GM18520 (cell line): ENCODE measurements around the gene YY1AP1.
A peak's percentile ranks its signal among the peaks of the same experiment; 100 is the strongest.
"Not testable (repeated sequence)": the region's sequence is repeated elsewhere in the genome, so short reads cannot be mapped to it uniquely, and the experiment has no call there.

Source experiments
- ATAC-seq: cut with Tn5 transposase; IDR thresholded peaks from one replicate; pipeline ENCODE4 v1.9.1; 2021; ENCODE audit not compliant: unreplicated experiment

The YY1AP1 gene

DNA sequence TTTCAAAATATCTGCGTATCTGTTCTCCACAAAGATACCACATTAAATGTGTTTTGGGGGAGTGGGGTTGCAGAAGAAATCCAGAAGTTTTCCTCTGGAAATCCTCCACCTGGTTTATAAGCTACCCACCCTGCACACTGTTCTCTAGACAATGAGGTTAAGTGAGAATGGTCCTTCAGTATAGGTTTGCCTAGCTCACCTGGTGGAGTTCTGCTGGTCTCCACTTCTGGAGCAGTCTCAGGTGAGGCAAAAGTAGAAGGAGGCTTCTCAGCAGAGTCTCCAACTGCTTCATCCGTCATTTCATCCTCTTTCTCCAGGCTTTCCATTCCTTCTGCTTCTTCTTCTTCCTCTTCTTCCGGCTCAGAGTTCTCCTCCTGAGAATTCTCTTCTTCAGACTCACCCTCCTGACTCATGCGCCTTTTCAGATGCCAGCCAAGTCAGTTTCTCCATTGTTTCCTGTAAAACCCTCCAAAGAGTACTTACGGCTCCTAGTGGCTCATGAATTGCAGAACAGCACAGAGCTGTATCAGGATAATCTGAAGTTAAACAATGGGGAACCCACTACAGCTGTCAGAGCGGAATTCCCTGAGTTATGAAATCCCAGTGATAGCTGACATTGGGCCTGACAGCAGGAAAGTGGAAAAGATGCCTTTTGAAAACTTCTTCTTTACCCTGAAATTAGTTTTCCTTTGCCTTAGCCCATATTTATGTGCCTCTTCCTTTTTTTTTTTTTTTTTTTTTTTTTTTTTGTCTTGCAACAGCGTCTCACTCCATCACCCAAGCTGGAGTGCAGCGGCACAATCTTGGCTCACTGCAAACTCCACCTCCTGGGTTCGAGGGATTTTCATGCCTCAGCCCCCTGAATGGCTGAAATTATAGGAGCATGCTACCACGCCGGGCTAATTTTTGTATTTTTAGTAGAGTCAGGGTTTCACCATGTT, 40.1 kb downstream of the YY1AP1 start:
- no peak for ATAC-seq

DNA sequence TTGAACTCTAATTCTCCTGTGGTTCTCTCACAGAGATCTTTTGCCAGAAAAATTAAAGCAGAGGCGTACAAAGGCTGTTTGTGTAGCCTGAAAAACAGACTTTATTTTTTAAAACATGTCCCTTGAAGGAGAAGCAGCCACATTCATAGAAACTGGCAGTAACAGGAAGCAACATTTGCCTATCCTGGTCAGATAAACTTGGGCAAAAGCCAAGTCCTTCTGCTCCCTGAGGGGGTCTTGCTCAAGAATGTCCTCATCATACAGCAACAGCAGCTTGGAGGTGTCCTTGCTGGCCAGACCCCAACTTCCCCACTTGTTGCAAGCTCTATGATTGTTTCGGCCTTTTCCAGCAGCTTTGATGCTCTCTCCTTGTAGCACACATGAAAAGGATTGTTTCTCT, 42.3 kb downstream of the YY1AP1 start:
- ATAC-seq, result no peak

DNA sequence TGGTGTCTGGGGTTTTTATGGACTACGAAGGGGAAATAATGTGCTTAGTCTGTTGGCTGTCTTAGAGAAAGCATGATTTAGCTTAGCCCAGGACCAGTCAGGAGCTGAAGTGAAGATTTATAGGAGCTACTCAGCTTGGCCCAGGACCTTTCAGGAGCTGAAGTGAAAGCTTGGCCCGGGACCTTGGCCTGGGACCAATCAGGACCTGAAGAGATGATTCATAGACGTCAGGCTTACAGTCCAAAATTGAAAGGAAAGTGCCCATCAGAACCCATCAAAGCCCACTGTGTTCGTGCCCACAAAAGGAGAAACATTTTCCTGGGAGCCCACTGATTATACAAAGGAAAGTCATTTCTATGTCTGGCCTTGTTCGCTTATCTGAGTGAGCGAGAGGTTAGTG, 42.9 kb downstream of the YY1AP1 start:
- ATAC-seq, result no peak

DNA sequence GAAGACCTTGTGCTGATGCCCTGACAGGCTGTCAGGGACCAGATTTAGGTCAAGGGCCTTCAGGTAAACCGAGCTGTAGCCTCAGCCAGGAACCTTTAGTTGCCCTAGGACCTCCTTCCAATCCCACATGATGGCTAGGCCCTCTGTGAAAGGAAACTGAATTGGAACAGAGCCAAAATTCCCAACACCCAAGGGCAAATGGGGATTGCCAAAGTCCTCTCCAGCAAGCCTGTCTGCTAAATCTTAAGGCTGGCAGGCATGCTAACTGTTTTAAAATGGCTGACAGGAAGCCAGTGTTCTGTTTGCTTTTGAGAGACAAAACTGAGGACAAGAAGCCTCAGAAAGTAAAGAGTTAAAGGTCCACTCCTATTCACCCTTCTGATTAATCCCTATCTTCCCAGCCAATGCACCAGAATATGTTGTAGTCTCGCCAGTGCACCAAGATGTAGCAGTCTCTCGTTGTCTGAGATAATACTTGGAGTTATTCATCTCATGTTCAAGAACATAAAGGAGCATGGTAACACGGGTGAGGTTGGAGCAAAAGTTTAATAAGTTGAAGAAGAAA, 43.5 kb downstream of the YY1AP1 start:
- no peak for ATAC-seq

DNA sequence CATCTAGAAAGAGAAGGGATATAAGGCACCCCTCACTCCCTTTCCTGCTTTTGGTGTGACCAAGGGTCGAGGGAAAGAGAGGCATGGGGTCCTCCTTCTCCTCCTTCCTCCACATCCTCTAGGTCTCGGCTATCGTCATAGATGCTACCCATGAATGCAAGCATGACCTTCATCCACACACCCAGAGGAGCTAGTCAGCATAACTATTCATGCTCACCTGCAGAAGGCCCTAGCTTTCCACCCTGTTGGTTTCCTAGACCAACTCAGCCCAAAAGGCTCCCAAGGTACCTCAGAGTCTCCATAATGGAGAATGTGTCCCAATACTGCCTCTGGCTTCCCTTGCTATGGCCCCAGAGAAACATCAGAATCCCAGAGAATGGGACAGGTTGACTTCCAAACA, 45.3 kb downstream of the YY1AP1 start:
- ATAC-seq, result no peak

DNA sequence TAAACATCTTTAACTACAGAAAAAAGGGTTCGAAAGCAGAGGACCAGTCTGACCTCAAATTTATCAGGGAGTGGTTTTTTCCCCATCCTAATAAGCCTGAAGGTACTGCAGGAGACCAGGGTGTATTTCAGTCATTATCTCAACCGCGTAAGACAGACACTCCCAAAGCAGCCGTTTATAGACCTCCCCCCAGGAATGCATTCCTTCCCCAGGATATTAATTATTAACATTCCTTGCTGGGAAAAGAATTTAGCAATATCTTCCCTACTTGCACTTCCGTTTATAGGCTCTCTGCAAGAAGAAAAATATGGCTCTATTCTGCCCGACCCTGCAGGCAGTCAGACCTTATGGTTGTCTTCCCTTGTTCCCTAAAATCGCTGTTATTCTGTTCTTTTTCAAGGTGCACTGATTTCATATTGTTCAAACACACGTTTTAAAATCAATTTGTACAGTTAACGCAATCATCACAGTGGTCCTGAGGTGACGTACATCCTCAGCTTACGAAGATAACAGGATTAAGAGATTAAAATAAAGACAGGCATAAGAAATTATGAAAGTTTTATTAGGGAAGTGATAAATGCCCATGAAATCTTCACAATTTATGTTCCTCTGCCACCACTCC, 45.9 kb downstream of the YY1AP1 start:
- ATAC-seq, result not testable (repeated sequence)

DNA sequence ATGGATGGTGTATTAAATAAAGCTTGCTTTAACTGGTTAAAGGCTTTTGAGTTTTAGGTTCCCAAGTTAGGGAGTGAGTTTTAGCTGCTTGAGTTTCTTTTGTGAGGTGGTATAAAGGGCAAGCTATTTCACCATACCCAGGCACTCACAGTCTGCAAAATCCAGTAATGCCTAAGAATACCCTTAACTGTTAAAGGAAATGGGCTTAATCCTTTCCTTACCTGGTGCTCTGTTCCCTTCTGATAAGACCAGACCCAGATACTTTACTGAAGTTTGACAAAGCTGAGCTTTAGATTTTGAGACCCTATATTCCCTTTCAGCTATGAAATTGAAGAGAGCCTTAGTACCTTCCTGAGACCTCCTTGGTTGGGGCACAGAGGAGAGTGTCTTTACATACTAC, 48.2 kb downstream of the YY1AP1 start:
- ATAC-seq, result no peak

DNA sequence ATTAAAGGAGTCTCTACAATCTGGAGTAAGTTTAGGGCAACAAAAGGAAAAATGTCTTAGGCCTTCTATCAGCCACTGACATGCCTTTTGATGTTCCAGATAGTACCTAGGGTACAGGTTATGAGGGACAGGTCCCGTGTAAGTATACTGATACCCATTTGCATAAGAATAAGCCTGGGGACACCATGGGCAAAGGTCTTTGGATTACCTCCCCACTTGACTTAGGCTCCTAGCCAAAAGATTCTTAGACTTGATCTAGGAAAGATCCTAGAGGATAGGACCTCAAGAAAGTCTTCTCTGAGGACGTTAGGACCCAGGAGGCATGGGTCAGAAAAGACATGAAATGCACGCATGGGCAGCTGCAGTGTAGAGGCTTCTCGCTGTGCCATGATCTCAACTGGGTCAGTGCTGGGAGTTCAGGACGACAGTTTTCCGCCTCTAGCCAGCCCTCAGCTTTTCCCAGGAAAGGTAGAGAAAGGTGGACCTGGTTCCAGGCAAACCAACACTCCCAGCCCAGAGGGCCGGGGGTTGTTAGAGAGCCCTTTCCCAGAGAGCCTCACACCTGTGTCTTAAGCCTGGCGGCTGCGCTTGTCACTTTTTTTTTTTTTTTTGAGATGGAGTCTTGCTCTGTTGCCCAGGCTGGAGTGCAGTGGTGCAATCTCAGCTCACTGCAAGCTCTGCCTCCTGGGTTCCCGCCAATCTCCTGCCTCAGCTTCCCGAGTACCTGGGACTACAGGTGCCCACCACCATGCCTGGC, 52.0 kb downstream of the YY1AP1 start:
- ATAC-seq, result no peak

DNA sequence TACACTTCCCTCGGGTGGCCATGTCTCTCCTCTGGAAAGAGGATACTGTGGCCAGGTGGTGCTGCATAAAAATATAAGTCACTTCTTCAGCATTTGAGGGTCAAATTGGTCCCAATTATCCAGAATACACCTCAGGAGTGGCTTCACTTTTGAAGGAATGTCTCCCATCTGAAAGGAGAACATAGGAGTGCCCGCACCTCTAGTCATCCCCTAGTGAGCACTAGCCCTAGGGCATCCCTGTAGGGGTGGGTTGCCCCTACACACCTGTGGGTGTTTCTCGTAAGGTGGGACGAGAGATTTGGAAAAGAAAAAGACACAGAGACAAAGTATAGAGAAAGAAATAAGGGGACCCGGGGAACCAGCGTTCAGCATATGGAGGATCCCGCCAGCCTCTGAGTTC, 62.1 kb downstream of the YY1AP1 start:
- not testable (repeated sequence) for ATAC-seq

DNA sequence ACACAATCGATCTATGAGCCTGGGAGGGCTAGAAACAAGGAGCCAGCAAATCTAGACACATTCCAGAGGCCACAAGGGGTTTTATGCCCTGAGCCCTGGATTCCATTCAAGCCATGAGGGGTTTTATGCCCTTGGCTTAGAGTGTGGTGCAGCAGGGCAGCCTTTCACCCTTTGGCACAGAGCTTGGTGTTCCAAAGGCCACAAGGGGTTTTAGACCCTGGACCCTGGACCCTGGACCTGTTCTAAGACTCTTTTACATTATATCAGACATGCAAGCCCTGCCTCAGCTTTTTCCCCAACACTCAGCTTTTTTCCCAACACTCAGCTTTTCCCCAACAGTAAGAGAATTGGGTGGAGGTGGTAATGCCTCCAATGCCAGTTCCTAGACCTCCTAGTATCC, 65.2 kb downstream of the YY1AP1 start:
- ATAC-seq, result no peak

DNA sequence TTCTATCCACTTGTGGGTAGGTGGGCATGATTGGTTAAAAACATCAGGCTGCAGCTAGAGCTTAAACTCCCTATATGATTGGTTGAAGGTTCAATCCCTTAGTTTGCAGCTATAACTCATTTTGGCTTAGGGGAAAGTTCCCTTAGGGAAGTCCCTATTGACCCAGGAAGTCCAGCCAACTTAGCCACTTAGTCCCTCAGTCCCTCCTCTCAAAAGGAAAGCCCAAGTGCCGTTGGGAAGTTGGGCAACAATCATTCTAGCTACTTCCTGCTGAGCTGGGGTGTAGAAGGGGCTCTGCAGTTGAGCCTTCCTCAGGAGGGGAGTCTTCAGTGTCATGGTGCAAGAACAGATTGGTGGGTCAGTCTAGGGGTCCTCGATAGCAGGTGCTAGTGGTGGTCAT, 66.4 kb downstream of the YY1AP1 start:
- no peak for ATAC-seq

DNA sequence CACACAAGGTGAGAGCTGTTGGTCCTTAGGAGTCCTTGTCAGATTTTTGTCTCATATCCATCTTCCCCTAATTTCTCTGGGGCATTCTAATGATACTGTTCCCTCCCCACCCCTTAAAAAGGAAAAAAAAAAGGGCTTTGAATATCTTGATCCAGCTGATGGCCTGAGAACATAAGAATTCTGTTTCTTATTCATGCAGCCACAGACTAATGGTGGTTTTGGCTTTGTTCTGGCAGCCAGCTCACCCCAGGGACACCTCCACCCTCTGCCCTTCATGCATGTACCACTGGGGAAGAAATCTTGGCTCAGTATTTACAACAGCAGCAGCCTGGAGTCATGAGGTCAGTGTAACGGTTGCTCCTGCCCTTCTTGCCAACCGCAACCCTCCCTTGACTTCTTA, 75.3 kb downstream of the YY1AP1 start:
- ATAC-seq, result not testable (repeated sequence)

DNA sequence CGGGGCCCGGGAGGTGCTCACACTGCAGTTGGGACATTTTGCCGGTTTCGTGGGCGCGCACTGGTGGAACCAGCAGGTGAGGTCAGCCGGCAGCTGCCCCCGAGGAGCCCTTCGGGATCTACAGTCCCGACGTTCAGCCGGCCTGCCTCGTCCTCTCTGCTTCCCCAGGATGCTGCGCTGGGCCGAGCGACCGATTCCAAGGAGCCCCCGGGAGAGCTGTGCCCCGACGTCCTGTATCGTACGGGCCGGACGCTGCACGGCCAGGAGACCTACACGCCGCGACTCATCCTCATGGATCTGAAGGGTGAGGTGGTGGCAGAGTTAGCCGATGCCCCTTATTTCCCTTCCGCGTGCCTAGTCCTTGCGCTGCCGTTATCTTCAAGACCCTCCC, 78.3 kb downstream of the YY1AP1 start:
- not testable (repeated sequence) for ATAC-seq

DNA sequence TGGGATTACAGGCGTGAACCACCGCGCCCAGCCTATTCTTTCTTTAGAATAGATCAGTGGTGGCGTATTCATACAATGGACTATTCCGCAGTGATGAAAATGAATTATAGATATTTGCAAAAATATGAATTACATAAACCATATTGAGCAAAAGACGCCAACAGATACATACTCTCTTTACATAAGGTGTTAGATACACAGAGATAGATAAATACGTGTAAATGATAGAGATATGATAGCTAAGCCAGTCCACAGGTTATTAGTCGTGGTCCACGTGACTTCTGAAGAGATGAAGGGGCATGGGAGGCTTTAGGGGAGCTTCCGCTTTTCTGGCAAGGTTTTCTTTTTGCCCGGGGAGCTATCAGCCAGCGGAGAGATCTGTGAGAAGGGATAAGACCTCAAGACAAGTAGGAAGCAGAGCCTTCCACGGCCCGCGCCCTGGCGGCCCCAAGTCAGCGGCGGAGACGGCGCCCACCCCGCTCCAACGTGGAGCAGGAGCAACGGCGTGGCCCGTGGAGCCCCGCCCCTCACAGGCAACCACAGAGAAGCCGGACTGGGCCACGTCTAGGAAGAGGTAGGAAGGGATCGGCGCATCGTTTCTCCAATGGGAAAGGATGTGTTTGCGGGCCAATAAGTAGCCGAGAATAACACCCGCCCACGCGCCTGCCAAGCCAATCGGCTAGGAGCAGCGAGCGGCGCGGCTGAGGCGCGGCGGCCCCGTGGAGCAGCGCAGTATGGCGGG, 78.9 kb downstream of the YY1AP1 start, which contains the start of gene MSTO1:
TSS of gene MSTO1 (plus strand) at position 704 of the 742 bp plus-strand sequence. CDS start at position 735, 31 bp downstream.
- ATAC-seq, result peak; percentile 92
